Amniotic epithelial cell (primary cell): ENCODE results near the gene NOS1AP.
A peak's percentile ranks its signal among the peaks of the same experiment; 100 is the strongest.
"Not testable (repeated sequence)": the region's sequence is repeated elsewhere in the genome, so short reads cannot be mapped to it uniquely, and the experiment has no call there.

ENCODE experiments used
- DNase-seq: peaks from one replicate; pipeline ENCODE4 v3.0.0-alpha.2; 2010; ENCODE audit warnings: low read depth

NOS1AP gene

DNA sequence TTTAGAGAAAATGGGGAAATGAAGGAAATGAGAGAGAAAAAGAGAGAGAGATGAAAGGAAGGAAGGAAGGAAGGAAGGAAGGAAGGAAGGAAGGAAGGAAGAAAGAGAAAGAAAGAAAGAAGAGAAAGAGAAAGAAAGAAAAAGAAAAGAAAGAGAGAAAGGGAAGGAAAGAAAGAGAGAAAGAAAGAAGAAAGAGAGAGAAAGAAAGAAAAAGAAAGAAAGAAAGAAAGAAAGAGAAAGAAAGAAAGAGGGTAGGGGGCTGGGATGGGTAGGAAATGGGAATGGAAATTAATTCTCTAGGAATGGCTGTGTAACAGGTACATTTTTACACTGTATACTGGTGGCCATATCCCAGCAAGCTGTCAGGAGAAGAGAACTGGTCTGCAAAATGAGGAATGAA, 346.7 kb downstream of the NOS1AP start:
- DNase-seq, result no peak

- no peak for DNase-seq
Observed at GRCh38 chr1:162416909-162417308, 347.4 kb downstream of the NOS1AP start.

DNA sequence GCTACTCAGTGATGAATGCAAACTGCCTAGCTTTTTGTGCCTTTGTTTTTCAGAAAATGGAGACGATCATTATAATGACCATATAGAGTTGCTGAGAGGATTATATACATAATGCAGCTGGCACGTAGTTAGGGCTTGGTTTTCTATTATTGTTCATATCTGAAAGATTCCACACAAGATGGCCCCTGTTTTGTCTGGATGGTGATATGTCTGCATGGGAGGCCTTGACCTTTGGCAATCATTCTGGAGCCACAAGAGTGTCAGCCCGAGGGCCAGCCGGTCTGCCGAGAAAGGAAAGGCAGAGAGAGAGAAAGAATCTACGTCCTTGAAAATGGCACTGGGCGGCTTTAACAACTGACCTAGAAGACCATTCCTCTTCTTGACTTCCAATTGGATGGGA, 348.2 kb downstream of the NOS1AP start:
- no peak for DNase-seq

DNA sequence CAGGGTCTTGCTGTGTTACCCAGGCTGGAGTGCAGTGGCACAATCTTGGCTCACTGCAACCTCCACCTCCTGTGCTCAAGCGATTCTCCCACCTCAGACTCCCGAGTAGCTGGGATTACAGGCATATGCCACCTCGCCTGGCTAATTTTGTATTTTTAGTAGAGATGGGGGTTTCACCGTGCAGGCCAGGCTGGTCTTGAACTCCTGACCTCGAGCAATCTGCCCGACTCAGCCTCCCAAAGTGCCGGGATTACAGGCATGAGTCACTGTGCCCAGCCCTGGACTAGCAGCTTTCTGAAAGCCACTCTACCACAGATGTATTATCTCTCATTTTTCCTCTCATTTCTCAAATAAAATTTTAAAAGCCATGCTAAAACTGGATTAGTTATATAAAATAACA, 349.1 kb downstream of the NOS1AP start:
- not testable (repeated sequence) for DNase-seq

DNA sequence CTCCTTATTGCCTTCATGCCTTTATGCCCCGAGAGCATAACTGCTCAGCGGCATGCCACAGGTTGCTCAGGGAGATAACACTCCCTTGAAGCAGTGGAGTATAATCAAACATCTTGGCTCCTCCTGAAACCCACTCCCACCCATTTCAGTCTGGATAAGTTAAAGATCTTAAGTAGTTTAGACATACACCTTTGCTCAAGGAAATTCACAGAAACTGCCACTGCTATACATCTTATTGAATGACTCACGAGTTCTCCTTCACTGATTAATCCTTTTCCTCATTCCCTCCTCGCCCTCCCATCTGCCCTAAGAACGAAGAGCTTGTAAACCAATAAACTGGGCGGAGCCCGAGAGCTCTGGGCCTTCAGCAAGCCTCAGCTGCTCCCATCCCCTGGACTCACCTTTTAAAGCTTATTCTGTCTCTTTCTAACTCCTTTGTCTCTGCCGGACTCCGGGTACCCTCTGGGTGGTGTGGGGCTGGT, 350.0 kb downstream of the NOS1AP start:
- peak; percentile 23 for DNase-seq
